CD4-positive, alpha-beta T cell treated with Interferon alpha-2 for 1 hour (primary cell): Measurements from ENCODE around the gene SCN5A.
A peak's percentile ranks its signal among the peaks of the same experiment; 100 is the strongest.

Source experiments
- DNase-seq, 2 donors: peaks; one replicate each; pipeline ENCODE4 v3.0.0-alpha.2; 2020 to 2022

The SCN5A gene

DNA sequence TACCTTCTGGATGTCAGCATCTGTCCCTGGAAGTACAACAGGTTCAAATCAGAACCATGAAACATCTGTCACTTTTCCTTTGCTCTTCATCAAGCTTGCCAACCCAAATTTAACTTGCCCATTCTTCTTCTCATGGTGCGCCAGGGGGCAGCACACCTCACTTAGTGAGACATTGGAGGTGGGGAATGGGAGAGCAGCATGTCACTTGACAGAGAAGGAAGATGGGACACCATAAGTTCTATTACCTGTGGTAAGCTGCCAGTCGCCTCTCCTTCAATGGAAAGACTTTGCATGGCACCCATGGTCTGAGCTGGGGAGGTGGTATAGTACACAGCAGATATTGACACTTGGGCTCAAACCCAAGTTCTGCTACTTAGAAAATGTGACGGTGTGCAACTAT, 2.9 kb downstream of the SCN5A start:
- DNase-seq, result peak in 1 of 2 donors; percentile 23

DNA sequence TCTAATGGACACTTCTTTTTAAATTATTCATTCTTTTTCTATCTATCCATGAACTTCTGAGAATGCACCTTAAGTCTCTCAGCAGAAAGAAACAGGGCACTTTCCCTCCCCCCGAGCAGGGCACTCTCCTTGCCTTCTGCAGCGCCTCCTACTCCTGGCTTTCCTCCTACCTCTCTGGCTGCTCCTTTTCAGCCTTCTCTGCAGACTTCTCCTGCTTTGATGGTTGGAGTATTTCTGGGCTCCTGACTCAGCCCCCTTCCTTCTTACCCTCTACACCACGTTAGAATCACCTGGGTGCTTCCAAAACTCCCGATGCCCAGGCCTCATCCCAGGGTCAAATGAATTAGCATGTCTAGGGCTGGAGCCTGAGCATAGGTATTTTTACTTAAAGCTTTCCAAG, 3.4 kb downstream of the SCN5A start:
- no peak for DNase-seq

DNA sequence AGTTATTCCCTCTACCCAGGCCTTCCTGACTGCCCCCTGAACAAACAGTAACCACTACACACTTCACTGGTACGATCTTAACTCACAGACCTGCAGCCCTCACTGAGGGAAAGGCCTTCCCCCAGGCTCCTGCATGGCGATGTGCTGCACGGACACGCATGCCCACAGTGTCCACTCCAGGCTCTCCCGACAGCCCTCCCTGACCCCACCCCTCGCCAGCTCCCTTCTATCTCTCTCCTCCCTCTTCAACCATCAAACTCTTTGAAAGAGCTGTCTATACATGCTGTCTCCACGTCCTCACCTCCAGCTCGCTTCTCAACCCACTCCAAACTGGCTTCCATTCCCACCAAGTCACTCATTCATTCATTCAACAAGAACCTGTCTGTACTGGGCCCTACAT, 3.9 kb downstream of the SCN5A start:
- no peak for DNase-seq

DNA sequence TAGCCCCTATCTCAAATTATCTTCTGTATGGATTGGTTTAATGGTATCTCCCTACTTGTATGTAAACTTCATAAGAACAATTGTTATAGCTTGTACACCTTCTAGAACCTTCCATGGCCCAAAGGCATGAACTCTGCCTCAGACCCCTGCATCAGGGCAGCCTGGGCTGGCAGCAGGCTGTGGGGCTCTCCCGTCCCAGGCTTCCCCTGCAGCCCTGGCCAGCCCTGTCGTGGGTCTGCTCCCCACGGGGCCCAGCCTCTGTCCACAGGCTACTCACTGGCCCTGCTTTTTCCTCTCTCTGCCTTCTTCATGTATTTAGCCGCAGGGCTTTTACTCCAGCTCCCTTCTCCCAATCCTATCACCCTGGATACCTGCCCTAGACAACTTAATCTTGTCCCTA, 4.4 kb downstream of the SCN5A start:
- no peak for DNase-seq

DNA sequence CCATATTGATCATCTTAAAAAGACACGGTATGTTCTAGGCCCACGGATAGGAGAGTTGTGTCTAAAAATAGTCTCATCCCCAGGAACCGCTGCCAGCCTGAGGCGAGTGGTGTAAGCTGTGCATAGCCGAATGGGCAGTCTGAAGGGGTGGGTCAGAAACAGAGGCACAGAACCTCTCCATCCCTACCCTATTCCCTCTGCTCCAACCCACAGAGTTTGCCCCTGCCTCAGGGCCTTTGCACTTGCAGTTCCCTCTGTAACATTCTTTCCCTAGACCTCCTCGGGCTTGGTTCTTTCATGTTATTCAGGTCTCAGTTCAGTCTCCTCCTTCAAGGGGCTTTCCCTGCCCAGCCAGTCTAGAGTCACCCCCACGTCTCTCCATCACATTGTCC, 4.8 kb downstream of the SCN5A start:
- DNase-seq, result no peak

DNA sequence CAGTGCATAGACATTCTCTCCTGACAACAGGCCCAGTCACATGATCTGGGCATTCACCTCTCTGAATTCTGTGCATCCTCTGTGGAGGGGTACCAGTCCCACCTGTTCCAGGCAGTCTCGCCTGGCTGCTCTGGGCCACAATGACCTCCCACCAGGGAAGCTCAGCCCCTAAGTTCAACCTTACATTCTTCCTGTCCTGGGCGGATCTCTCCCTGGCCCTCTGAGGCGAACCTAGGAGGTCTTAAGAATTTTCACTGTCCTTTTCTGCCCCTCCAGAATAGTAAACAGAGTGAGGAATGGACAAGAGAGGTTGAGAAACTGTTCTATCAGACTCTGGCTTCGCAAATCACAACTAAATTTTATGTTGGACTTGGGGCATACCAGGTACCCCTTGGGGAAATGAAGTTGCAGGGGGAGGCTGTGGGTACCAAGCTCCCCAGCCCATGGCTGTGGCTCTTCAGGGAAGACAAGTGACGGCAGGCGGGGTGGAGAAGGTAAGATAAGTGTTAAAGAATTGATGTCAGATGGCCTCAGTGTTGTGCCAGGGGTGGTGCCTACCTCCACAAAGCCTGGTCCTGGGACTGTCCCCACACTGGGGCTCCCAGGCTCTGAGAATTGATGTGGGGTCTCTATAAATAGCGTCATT, 5.3 kb downstream of the SCN5A start:
- no peak for DNase-seq

DNA sequence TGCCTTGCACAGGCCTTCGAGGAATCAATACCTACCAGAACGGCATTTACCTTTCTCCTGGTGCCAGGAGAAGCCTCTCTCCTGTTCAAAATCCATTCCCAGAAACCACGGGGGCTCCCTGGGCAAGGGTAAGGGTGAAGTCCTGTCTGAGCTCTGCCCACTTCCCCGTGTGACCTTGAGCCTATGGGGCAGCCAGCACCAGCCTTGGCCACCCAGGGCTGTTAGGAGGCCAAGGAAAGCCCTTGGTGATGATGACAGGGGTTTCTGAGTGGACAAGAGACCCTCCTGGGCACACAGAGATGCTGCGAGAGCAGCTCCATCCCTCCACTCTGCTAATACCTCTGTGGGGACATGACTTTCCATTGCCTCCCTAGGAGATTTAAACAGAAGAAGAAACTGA, 5.9 kb downstream of the SCN5A start:
- DNase-seq, result no peak

DNA sequence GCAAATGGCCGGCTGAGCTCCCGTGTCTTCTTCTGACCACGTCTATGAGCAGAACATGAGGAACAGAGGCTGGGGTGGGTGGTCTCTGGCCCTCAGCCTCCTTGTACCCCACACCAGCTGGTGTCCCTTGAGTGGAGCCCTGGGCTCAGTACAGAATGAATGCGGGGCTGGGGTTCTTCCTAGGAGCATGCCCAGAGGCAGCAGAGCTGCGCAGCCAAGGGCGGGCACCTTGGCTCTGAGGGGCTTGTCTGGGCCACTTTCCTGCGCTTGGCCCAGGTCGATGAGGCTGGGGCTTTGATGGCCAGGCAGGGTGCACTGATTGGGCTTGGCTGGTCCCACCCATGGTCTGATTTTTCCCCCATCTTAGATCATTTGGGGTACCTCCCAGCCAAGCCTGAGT, 6.4 kb downstream of the SCN5A start:
- DNase-seq, result no peak

DNA sequence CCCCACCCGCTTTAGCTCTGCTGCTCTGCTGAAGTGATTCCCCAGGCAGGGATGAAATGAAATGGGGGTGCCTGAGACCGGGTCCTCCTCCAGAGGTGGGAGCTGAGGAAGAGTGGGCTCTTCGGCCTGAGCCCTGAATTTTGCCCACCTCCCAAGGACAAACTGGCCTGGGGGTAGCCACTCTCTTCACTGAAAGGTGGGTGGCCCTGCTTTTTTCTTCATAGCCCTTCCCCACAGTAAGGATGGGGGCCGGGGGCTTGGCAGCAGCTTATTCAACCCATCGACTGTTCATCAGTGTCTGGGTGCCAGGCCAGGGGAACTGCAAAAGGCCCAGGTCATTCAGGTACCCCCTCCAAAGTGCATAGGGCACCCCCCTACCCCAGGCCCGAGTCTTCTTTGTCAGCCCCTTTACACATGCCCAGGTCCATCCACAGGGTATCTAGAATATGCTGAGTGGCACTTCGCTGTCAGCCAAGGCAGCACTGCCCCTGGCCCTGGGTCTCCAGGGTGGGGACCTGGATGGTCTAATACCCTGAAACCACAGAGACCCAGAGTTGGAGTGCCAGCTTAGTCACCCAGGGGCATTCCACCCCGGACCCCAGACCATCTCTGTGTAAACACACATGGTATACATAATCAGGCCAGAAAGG, 7.9 kb downstream of the SCN5A start:
- DNase-seq, result no peak

DNA sequence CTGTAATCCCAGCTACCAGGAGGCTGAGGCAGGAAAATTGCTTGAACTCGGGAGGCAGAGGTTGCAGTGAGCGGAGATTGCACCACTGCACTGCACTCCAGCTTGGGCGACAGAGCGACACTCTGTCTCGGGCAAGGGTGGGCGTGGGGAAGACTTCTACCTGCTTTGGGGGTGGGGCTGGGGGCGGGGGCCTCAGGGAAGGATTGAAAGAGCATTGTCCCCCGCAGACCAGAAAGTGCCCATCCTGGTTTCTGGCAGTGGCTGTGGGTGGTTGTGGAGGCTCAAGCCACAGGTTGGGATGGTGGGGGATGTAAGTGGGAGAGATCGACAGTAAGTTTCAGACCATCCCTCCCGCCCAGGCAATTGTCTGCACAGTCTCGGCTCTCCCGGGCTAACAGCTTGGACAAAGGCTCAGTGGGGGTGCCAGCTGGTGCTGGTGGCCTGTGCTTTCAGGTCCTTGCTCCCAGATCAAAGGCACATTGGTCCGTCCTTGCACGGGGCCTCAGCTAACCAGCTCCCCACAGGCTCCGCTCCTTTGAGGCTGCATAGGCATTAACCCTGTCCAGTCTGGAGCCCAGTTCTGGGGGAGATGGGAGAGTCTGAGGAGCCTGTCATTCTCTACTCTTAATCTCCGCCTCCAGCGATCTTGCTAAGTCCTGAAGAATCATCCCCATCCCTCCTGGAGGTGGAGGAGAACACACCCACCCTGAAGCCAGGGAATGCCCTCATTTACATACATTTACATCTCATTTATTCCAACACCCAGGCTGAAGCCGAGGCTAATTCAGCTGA, 8.6 kb downstream of the SCN5A start:
- no peak for DNase-seq

DNA sequence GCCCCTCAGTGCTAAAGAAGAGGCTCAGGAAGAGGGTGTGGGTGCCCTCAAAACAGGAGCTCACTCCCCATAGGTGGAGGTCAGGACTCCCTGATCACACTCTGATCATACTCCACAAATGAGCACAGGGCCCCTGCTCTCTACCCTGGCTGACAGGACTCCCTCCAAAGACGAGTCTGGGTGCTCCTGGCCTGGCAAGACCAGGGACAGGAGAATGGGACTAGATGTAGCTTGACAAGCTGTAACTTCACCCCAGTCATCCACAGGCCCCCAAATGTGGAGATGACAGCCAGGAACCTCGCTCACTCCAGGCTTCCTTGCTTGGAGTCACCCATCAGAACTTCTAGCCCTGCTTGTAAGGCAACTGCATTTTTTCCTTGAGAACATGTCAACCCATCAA, 11.1 kb downstream of the SCN5A start:
- DNase-seq, result no peak

DNA sequence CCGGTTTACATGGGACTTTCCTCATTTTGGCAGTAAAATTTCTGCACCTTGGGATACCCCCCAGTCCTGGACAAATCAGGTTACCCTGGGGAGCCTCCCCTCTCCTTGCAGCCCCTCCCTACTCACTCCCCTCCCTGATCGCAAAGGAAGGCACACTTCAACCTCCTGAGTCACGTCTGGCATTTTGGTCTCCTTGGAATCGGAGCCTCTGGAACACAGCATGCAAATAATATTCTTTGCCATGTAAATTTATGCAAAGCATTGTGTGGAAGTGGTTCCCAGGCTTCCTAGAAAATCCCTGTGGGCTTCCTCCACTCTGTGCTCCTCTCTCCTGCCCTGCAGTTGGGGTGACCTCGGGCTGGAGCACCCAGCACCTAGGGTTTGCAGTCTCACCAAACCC, 11.6 kb downstream of the SCN5A start:
- DNase-seq, result no peak

DNA sequence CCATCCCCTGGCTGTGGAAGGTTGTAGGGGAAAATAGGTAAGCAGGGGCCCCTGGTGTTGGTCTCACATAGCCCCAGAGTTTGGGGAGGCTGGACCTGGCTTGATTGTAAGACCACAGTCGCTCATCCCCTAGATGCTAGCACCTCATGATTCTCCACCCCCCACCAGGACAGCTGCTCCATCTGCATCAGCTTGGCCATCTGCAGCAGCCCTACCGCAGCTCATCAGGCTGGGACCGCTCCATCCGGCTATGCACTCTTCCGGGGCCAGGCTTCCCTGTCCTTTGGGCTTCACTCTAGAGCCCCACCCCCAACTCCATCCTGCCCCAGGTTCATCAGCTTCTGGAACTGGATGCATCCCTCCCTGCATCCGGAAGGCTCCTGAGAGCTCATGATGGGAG, 12.6 kb downstream of the SCN5A start:
- no peak for DNase-seq

DNA sequence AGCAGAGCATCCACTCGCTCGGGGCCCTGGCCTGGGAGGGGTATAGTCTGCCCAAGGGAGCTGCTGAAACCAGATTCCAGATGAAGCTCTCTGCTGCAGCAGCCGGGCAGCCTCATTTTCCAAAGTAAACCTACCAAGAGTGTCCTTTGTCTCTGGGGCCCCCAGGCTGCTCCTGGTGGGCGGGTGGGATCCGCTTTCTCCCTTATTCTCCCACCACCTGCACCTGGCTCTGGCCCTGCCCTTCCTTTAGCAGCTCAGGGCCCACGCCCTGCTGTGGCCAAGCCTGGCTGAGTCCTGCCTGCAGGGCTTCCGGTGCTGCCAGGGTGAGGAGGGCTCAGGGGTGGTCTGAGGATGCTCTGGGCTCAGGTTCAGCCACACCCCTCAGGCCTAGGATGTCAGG, 13.0 kb downstream of the SCN5A start:
- no peak for DNase-seq

DNA sequence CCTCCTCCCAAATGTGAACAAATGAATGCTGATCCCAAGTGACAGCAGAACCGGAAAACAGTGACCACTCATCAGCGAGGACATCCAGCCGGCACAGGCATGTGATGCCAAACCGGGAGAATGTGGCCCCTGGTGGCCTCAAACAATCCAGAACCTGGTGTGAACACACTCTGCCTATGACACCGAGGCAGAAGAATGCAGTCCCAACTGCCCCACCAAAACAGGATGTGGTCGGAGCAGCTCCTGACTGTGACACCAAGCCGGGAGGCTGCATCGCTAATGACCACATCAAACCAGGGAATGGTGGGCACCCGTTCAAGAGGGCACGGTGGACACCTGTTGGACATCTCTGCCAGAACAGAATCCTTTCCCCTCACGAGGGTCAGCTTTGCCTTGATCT, 15.4 kb downstream of the SCN5A start:
- DNase-seq, result no peak

DNA sequence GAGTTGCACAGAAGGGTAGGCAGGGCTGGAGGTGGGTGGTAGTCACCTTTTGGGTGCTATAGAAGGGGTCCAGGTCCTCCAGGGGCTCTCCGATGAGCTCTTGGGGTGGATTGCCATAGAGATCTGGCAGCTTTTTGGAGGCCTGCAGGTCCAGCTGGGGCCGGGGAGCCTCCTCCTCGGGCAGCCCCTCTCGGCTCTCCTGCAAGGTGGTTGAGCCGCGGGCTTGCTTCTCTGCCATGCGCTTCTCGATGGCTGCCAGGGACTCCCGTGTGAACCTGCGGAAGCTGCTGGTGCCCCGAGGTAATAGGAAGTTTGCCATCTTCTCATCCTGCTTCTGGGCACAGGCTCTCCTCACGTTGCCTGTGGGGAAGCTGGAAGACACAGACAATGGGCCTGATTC, 16.5 kb downstream of the SCN5A start:
- DNase-seq, result no peak

DNA sequence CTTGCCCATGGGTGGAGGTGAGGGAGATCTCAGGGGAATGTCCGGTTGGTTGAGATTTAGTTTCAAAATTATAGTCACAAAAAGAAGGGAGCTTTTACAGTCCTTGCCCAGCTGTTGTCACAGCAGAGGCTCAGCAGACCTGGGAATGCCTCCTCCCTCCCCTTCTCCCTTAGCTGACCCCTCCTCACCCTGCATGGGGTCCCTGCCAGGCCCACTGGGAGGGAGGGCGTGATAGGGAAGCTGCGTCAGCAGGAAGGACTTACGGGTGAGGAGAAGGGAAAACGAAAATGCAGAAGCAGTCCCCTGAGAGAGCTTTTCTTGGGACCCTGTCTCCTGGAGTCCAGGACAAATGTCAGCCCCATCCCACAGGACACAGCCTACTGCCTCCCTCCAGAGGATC, 18.9 kb downstream of the SCN5A start:
- no peak for DNase-seq

DNA sequence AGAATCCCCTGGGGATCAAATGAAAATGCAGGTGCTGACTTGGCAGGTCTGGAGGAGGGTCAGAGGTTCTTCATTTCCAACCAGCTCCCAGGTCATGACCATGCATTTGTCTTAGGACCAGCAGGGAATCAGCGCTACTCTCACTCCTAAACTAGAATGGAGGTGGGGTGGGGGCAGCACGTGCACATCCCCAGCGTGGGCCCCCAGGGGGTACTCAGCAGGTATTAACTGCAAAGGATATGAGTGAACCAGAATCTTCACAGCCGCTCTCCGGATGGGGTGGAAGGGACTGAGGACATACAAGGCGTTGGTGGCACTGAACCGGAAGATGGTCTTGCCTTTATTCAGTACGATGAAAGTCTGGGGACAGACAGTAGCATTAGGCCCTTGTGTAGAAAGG, 19.4 kb downstream of the SCN5A start:
- DNase-seq, result no peak

DNA sequence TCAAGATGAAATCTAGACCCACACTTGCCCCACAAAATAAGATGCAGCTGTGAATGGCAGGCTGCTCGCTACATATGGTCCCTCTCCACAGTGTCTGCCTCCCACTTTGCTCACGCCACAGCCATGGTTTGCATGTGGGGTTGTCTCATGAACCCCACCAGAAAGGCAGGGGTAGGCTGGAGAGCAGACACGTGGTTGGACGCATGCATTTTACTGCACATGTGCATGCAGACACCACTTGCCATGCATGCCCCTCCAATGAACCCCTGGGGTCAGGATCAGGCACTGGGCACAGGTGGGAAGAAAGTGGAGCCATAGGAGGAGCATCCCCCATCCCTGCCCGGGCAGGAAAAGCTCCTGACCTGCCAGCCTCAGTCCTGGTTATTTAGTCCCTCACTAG, 20.7 kb downstream of the SCN5A start:
- no peak for DNase-seq

DNA sequence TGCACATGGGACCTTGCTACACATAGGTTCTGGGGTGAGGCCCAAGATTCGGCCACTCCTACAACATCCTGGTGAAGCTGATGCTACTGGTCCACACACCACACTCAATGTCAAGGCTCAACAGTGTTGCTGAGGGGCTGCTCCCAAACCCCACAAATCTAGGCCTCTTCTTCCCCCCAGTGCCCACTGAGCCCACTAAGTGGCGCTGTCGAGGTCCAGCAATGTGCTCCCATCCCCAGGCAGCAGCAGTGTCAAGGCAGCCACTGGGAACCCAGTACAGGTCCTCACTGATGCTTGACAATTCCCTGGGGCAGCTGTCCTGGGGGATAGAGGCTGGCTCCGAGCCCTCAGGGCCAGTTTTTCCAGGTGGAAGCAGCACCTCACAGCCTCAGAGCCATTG, 21.5 kb downstream of the SCN5A start:
- DNase-seq, result no peak

DNA sequence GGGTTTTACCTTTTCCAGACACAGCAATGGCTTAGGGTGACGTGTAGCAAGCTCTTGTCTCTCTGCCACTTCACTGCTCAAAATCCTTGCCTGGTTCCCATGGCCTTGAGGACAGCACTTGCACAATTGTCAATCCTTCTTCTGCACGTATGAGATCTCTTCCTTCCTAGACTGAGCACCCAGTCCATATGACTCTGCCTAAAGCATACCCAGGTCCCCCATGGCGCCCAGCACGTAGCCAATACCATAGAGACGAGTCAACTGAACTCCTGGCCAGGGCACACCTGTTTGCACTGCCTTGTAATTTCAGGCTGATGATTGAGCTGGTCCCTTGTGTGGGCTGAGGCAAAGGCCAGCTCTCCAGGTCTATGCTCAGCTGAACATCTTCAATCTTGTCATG, 23.3 kb downstream of the SCN5A start:
- DNase-seq, result no peak

DNA sequence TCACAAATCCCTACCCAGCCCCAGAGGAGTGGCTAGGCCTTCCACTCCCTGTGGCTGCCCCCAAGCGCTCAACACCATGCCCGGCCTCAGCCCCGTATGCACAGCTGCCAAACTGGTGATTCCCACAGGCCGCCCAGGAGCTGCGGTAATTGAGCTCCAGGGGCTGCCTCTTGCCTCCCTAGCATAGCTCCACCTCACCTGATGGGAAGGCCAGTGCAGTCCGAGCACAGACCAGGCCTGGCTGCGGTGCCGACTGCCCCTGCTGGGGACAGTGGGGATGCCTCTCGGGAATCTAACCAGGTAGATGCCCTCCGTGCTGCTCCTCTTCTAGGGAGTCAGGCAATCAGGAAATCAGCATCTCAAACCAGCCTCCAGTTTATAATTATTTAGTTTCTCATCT, 25.9 kb downstream of the SCN5A start:
- no peak for DNase-seq

DNA sequence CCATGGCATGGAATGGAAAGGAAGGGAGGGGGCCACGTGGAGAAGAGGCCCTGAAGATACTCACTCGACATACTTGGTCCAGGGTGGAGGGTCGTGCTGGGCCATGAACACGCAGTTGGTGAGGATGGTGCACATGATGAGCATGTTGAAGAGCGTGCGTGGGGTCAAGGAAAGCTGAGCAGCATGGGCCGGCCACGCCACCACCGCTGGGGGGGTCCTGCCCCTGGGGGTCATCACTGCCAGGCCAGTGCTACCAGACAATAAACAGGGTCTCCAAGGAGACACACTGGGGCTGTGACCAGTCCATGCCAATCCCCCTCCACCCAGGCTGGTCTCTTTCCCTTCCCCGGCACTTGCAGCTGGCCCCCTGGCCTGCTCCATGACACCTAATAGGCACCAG, 27.2 kb downstream of the SCN5A start:
- DNase-seq, result no peak

DNA sequence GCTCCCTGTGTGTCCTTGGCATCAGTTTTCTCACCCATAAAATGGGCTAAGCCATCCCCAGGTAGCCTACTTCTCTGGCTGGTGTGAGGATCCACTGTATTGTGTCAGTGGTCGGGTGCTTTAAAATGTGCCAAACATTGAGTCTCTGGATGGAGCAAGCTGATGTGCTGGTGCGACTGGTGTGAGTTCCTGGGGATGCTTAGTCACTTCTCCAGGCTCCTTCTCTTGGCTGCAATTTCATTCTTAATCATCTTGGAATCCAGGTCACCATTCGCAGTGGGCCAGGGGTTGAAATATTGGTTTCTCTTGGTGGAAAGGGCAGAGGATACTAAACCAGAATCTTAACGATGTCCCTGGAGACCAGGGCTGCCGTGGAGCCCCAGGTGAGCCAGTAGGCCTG, 29.3 kb downstream of the SCN5A start:
- DNase-seq, result no peak

DNA sequence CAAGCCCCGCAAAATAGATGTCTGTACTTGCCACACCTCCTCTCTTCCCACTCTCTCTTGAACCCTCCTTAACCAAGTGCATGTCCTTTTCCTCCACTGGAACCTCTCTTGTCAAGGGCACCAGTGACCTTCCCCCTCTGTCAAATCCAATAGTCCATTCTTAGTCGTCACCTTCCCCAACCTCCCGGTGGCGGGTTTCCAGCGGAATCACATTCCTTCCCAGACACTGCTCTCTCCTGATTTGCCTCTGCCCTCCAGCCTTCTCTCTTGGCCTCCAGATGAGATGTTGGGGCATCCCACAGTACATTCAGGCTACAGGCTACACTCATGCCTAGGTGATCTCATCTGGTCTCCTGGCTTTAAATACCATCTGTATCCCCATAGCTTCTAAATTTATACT, 31.1 kb downstream of the SCN5A start:
- DNase-seq, result no peak
